Loucy (cell line): ENCODE measurements around the gene SAMD15.
"Not testable (repeated sequence)": the region's sequence is repeated elsewhere in the genome, so short reads cannot be mapped to it uniquely, and the experiment has no call there.

Experiments used
- CTCF ChIP-seq: fragments of 200-600 bp; sonication (generic); conservative IDR thresholded peaks from 2 replicates; pipeline ENCODE4 v1.5.1; 2014; ENCODE audit warnings: mild to moderate bottlenecking, antibody characterized with exemption, low read length
- EZH2phosphoT487 ChIP-seq: fragments of 200-600 bp; IDR thresholded peaks from 2 replicates; pipeline ENCODE4 v1.6.1; 2018; ENCODE audit warnings: antibody characterized with exemption, mild to moderate bottlenecking, moderate library complexity, borderline replicate concordance

- not testable (repeated sequence) for TF ChIP-seq EZH2phosphoT487, CTCF
Observed at GRCh38 chr14:77416098-77416497, 38.9 kb downstream of the SAMD15 start.
